Measurements from ENCODE around the gene SOBP.

- no peak for TF ChIP-seq POLR2A (IDR thresholded peaks at IDR 0.05)
- TF ChIP-seq, protein P1, sequence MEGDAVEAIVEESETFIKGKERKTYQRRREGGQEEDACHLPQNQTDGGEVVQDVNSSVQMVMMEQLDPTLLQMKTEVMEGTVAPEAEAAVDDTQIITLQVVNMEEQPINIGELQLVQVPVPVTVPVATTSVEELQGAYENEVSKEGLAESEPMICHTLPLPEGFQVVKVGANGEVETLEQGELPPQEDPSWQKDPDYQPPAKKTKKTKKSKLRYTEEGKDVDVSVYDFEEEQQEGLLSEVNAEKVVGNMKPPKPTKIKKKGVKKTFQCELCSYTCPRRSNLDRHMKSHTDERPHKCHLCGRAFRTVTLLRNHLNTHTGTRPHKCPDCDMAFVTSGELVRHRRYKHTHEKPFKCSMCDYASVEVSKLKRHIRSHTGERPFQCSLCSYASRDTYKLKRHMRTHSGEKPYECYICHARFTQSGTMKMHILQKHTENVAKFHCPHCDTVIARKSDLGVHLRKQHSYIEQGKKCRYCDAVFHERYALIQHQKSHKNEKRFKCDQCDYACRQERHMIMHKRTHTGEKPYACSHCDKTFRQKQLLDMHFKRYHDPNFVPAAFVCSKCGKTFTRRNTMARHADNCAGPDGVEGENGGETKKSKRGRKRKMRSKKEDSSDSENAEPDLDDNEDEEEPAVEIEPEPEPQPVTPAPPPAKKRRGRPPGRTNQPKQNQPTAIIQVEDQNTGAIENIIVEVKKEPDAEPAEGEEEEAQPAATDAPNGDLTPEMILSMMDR (IDR thresholded peaks at IDR 0.05 in 8 of 11, conservative IDR thresholded peaks at IDR 0.05 in 3 of 11) = no peak
Observed at GRCh38 chr6:107535626-107536025, 45.7 kb downstream of the SOBP start.
